HCT116 (cell line): ENCODE measurements around the gene BTNL2. TPM values are rescaled to one million over a fixed set of nuclear protein-coding genes. Genes with fewer than 3 reads are reported as not detected.

ENCODE experiments used
- ATAC-seq: fragments of 200-7000 bp; cut with Tn5 transposase; 2 replicates; pipeline ENCODE4 v1.9.1; 2020; ENCODE audit warnings: mild to moderate bottlenecking, moderate library complexity
- BruUV-seq: library from RNA; stranded (reverse); fragments of 400-500 nt; replicated peaks from 2 replicates; lab custom pipeline; 2021; lab: Mats Ljungman, UMichigan
- CTCF ChIA-PET: fragments of 300-600 bp; sonication (Branson Sonifier 250); formaldehyde crosslinking; loops from one replicate; lab custom pipeline; 2021; ENCODE audit warnings: antibody characterized with exemption; lab: Charles Lee
- POLR2A ChIA-PET: fragments of 300-600, 350-600 bp; sonication (Branson Sonifier 250); formaldehyde crosslinking; loops from one replicate; lab custom pipeline; 2021; ENCODE audit warnings: antibody characterized with exemption; lab: Charles Lee
- RAD21 ChIA-PET, 2 experiments: fragments of 300-600 bp; sonication (Branson Sonifier 250); formaldehyde crosslinking; loops; one replicate each; lab custom pipeline; 2023; ENCODE audit warnings: low total read pairs in 2 of 2; ENCODE audit not compliant: uncharacterized antibody in 2 of 2, unreplicated experiment in 2 of 2, low non-redundant PET in 1 of 2; lab: Charles Lee
- DNase-seq: peaks from one replicate; pipeline ENCODE4 v3.0.0-alpha.2; 2010; ENCODE audit warnings: low read depth, low spot score
- H2AFZ ChIP-seq: fragments of 200-600 bp; shearing (Covaris generic), sonication (generic); 2 replicates; pipeline ENCODE4 v1.6.1; 2017; ENCODE audit warnings: low read depth, mixed run types, mixed read lengths, antibody characterized with exemption, low read length; ENCODE audit not compliant: poor library complexity, severe bottlenecking
- H3K27ac ChIP-seq: 2 replicates; pipeline ENCODE4 v1.5.1; 2012; ENCODE audit warnings: low read depth, low read length
- H3K27me3 ChIP-seq: fragments of 200-600 bp; sonication (generic); 2 replicates; pipeline ENCODE4 v1.6.1; 2016; ENCODE audit warnings: mixed run types, low read length, mixed read lengths; ENCODE audit not compliant: insufficient read depth
- H3K36me3 ChIP-seq, 2 experiments: fragments of 200-500 bp in 1 of 2; fragments of 200-600 bp in 1 of 2; sonication (Bioruptor generic) in 1 of 2; sonication (generic) in 1 of 2; 2 replicates each; pipeline versions ENCODE4 v1.5.1 to v1.6.1; 2014 to 2016; ENCODE audit warnings: low read length in 2 of 2, inconsistent platforms in 1 of 2, mixed read lengths in 1 of 2, mixed run types in 1 of 2; ENCODE audit not compliant: insufficient read depth in 2 of 2, control insufficient read depth in 1 of 2
- H3K4me1 ChIP-seq, 2 experiments: fragments of 200-600 bp in 1 of 2; sonication (generic) in 1 of 2; 2 replicates each; pipeline versions ENCODE4 v1.5.1 to v1.6.1; 2012 to 2017; ENCODE audit warnings: low read length in 2 of 2, inconsistent platforms in 1 of 2, mild to moderate bottlenecking in 1 of 2, mixed read lengths in 1 of 2, mixed run types in 1 of 2, moderate library complexity in 1 of 2; ENCODE audit not compliant: insufficient read depth in 2 of 2, control insufficient read depth in 1 of 2
- H3K4me2 ChIP-seq: fragments of 200-600 bp; sonication (generic); 2 replicates; pipeline ENCODE4 v1.6.1; 2017; ENCODE audit warnings: mixed run types, low read length, mixed read lengths
- H3K4me3 ChIP-seq, 2 experiments: fragments of 200-600 bp in 1 of 2; sonication (generic) in 1 of 2; replicated peaks in 1 of 2; 2 replicates each; pipeline ENCODE4 v1.5.1; 2011 to 2016; ENCODE audit warnings: low read length in 2 of 2, control low read depth in 1 of 2, low read depth in 1 of 2, mild to moderate bottlenecking in 1 of 2, mixed read lengths in 1 of 2, mixed run types in 1 of 2
- H3K79me2 ChIP-seq: fragments of 200-600 bp; sonication (generic); 2 replicates; pipeline ENCODE4 v1.6.1; 2017; ENCODE audit warnings: mild to moderate bottlenecking, mixed run types, low read length, moderate library complexity, mixed read lengths; ENCODE audit not compliant: insufficient read depth
- H3K9ac ChIP-seq: fragments of 200-600 bp; sonication (generic); 2 replicates; pipeline ENCODE4 v1.6.1; 2016; ENCODE audit warnings: low read length, mixed read lengths
- H3K9me2 ChIP-seq: fragments of 200-600 bp; sonication (generic), shearing (Covaris generic); 2 replicates; pipeline ENCODE4 v1.6.1; 2017; ENCODE audit warnings: mixed run types, mild to moderate bottlenecking, moderate library complexity; ENCODE audit not compliant: insufficient read depth
- H3K9me3 ChIP-seq, 2 experiments: fragments of 200-500 bp in 1 of 2; fragments of 200-600 bp in 1 of 2; sonication (Bioruptor generic) in 1 of 2; sonication (generic) in 1 of 2; 2 replicates each; pipeline ENCODE4 v1.6.1; 2014 to 2017; ENCODE audit warnings: low read length in 2 of 2, mixed read lengths in 2 of 2, inconsistent platforms in 1 of 2, low read depth in 1 of 2, mild to moderate bottlenecking in 1 of 2, mixed run types in 1 of 2, moderate library complexity in 1 of 2; ENCODE audit not compliant: control insufficient read depth in 1 of 2, insufficient read depth in 1 of 2
- H4K20me1 ChIP-seq: fragments of 200-600 bp; sonication (generic), shearing (Covaris generic); 2 replicates; pipeline ENCODE4 v1.6.1; 2017; ENCODE audit warnings: mixed run types, mild to moderate bottlenecking, moderate library complexity; ENCODE audit not compliant: insufficient read depth
- ATF3 ChIP-seq: IDR thresholded peaks from 2 replicates; pipeline ENCODE4 v1.6.1; 2012
- CTCF ChIP-seq, 3 experiments: fragments of 200-600 bp in 1 of 3; sonication (generic) in 1 of 3; IDR thresholded peaks in 2 of 3; conservative IDR thresholded peaks in 1 of 3; 2 replicates each; pipeline ENCODE4 v1.5.1; 2012 to 2017; ENCODE audit warnings: low read depth in 2 of 3, low read length in 2 of 3, antibody characterized with exemption in 1 of 3, borderline replicate concordance in 1 of 3, control low read depth in 1 of 3, mild to moderate bottlenecking in 1 of 3, mixed read lengths in 1 of 3, mixed run types in 1 of 3, moderate library complexity in 1 of 3; ENCODE audit not compliant: insufficient read depth in 1 of 3
- EGR1 ChIP-seq: IDR thresholded peaks from 2 replicates; pipeline ENCODE4 v1.6.1; 2012; ENCODE audit warnings: low read depth
- ELF1 ChIP-seq: IDR thresholded peaks from 2 replicates; pipeline ENCODE4 v1.6.1; 2012; ENCODE audit warnings: low read depth, borderline replicate concordance
- EZH2 ChIP-seq: fragments of 200-600 bp; sonication (generic); IDR thresholded peaks from 2 replicates; pipeline ENCODE4 v1.6.1; 2017; ENCODE audit warnings: antibody characterized with exemption, mixed run types
- EZH2phosphoT487 ChIP-seq: fragments of 200-600 bp; IDR thresholded peaks from 2 replicates; pipeline ENCODE4 v1.6.1; 2018; ENCODE audit warnings: antibody characterized with exemption, borderline replicate concordance
- JUND ChIP-seq: IDR thresholded peaks from 2 replicates; pipeline ENCODE4 v1.6.1; 2012
- POLR2AphosphoS5 ChIP-seq: IDR thresholded peaks from 2 replicates; pipeline ENCODE4 v1.6.1; 2011; ENCODE audit warnings: mild to moderate bottlenecking, low read depth, low read length, moderate library complexity
- RAD21 ChIP-seq: IDR thresholded peaks from 2 replicates; pipeline ENCODE4 v1.6.1; 2012; ENCODE audit warnings: low read depth, mild to moderate bottlenecking
- SIN3A ChIP-seq: IDR thresholded peaks from 2 replicates; pipeline ENCODE4 v1.6.1; 2012; ENCODE audit warnings: low read depth
- SRF ChIP-seq: IDR thresholded peaks from 2 replicates; pipeline ENCODE4 v1.6.1; 2012; ENCODE audit warnings: low read depth
- TCF7L2 ChIP-seq: IDR thresholded peaks from 2 replicates; pipeline ENCODE4 v1.7.0; 2011; ENCODE audit warnings: borderline replicate concordance, inconsistent platforms; ENCODE audit not compliant: insufficient read depth, insufficient read length; ENCODE audit errors: extremely low read depth
- ZBTB33 ChIP-seq: IDR thresholded peaks from 2 replicates; pipeline ENCODE4 v1.6.1; 2011; ENCODE audit warnings: mild to moderate bottlenecking, low read length, moderate library complexity; ENCODE audit not compliant: insufficient replicate concordance; ENCODE audit errors: extremely low read depth
- ZFX ChIP-seq: fragments of 450-650 bp; IDR thresholded peaks from 2 replicates; pipeline ENCODE4 v1.6.1; 2017
- ZNF274 ChIP-seq: fragments of 200-500 bp; sonication (Bioruptor generic); IDR thresholded peaks from 2 replicates; pipeline ENCODE4 v1.6.1; 2014; ENCODE audit warnings: mild to moderate bottlenecking, low read depth, low read length, inconsistent platforms
- intact Hi-C: fragments of 100-400 bp; cut with micrococcal nuclease; formaldehyde crosslinking; loops from 2 replicates; pipeline ENCODE4 v1.10.0; 2022
- total RNA-seq: library from RNA; stranded (reverse); gene quantifications from one replicate; pipeline ENCODE4 v1.2.1, GENCODE V29; 2021; ENCODE audit not compliant: unreplicated experiment

BTNL2 gene
- total RNA-seq, 1 experiment from 2014 or later, result not detected

GRCh38 chr6:32406197-32406596, 784 bp downstream of the BTNL2 start (continued):
- TF ChIP-seq ATF3, result no peak

GRCh38 chr6:32405656-32406055, 1.3 kb downstream of the BTNL2 start:
- H3K4me1 ChIP-seq, result no peaks in the 10 kb centered on the region; a peak in 1 of 4 replicates
- no peaks in the 10 kb centered on the region for H3K9me2 ChIP-seq
- TF ChIP-seq ZNF274 (no peak), TCF7L2 (no peak), EZH2phosphoT487 (no peak), JUND (no peak), RAD21 (no peak), ATF3 (no peak), CTCF (IDR thresholded peaks at IDR 0.05 in 2 of 3, conservative IDR thresholded peaks at IDR 0.05 in 1 of 3; ENCODE audit: borderline replicate concordance in 1 of 3, insufficient read depth in 1 of 3, low read depth in 2 of 3, low read length in 2 of 3) (no peak), EGR1 (no peak), SRF (no peak), ELF1 (no peak), SIN3A (no peak), ZBTB33 (no peak), ZFX (no peak), EZH2 (no peak), POLR2AphosphoS5 (no peak)
- H3K4me2 ChIP-seq, result no peak overlapping the region
- intact Hi-C loops, result no loop called here
- no TSS peak for BruUV-seq
- ATAC-seq (no peak), DNase-seq (no peak)
- H3K36me3 ChIP-seq, result no peaks in the 10 kb centered on the region
- ChIA-PET RAD21 (no interaction called here), POLR2A (no interaction called here), CTCF (interaction anchor here (1.4 kb wide), 1 partner anchor 151 kb away, joined by 3 read pairs; no protein-coding TSS in a partner anchor)
- no peaks in the 10 kb centered on the region for H3K79me2 ChIP-seq
- H4K20me1 ChIP-seq, result no peaks in the 10 kb centered on the region
- H3K4me3 ChIP-seq, result no peak overlapping the region
- no peak overlapping the region for H3K27ac ChIP-seq
- H2AFZ ChIP-seq, result no peak overlapping the region
- no peak overlapping the region for H3K9ac ChIP-seq
- H3K9me3 ChIP-seq, result no peaks in the 10 kb centered on the region
- no peaks in the 10 kb centered on the region for H3K27me3 ChIP-seq
